Gastrocnemius medialis (tissue), 4 donors: ENCODE measurements around the gene SLC16A10. TPM values are rescaled to one million over a fixed set of nuclear protein-coding genes. Genes with fewer than 3 reads are reported as not detected.

ENCODE experiments used
- ATAC-seq, 2 donors: fragments of 150-250 bp; one replicate each; pipeline ENCODE4 v1.9.1; 2016
- DNase-seq, 2 donors: peaks; one replicate each; pipeline ENCODE4 v3.0.0-alpha.2; 2019
- H3K27ac ChIP-seq, 4 donors: fragments of 200-600 bp; sonication (generic); 1 replicate in 1 of 4; 2 replicates in 3 of 4; pipeline ENCODE4 v1.5.1; 2016 to 2018; ENCODE audit warnings: mild to moderate bottlenecking in 2 of 4, moderate library complexity in 1 of 4
- H3K27me3 ChIP-seq, 3 donors: fragments of 200-600 bp; sonication (generic) in 2 of 3; 1 replicate in 1 of 3; 2 replicates in 2 of 3; pipeline versions ENCODE4 v1.5.1 to v1.6.0; 2016 to 2019; ENCODE audit warnings: mild to moderate bottlenecking in 1 of 3, moderate library complexity in 1 of 3
- H3K36me3 ChIP-seq, 2 donors: fragments of 200-600 bp; sonication (generic) in 1 of 2; one replicate each; pipeline ENCODE4 v1.5.1; 2017 to 2018
- H3K4me1 ChIP-seq, 2 donors: fragments of 200-600 bp; sonication (generic) in 1 of 2; one replicate each; pipeline ENCODE4 v1.5.1; 2016 to 2017; ENCODE audit warnings: mild to moderate bottlenecking in 2 of 2
- H3K4me3 ChIP-seq, 4 donors: fragments of 200-600 bp; sonication (generic) in 3 of 4; 1 replicate in 1 of 4; 2 replicates in 3 of 4; pipeline ENCODE4 v1.5.1; 2016 to 2019; ENCODE audit warnings: mild to moderate bottlenecking in 2 of 4
- H3K9me3 ChIP-seq, 3 donors: fragments of 200-600 bp; sonication (generic) in 2 of 3; 1 replicate in 1 of 3; 2 replicates in 2 of 3; pipeline ENCODE4 v1.5.1; 2016 to 2019
- CTCF ChIP-seq, 5 experiments: fragments of 450-650 bp in 3 of 5; fragments of 200-600 bp in 2 of 5; sonication (generic) in 2 of 5; IDR thresholded peaks in 4 of 5; conservative IDR thresholded peaks in 1 of 5; 1 replicate in 4 of 5; 2 replicates in 1 of 5; pipeline ENCODE4 v1.5.1; 2016 to 2019; ENCODE audit warnings: antibody characterized with exemption in 5 of 5, mild to moderate bottlenecking in 3 of 5, moderate library complexity in 3 of 5
- POLR2A ChIP-seq, 2 donors: fragments of 450-650 bp; IDR thresholded peaks; one replicate each; pipeline ENCODE4 v1.6.1; 2017; ENCODE audit warnings: antibody characterized with exemption in 2 of 2, mild to moderate bottlenecking in 2 of 2, moderate library complexity in 2 of 2
- in situ Hi-C, 4 donors: fragments of 200-750 bp; cut with MboI; loops; one replicate each; pipeline versions ENCODE4 v1.15.0 to v1.8.0; 2017; ENCODE audit warnings: low sequenced_read_pairs in 4 of 4
- intact Hi-C: fragments of 100-400 bp; cut with DNase I; formaldehyde crosslinking; loops from one replicate; pipeline ENCODE4 v1.15.1; 2023; ENCODE audit warnings: low total_unique reads
- total RNA-seq, 4 donors: library from RNA; depleted of rRNA; stranded (reverse); fragments of >200 nt; gene quantifications; one replicate each; pipeline versions ENCODE4 v1.1.0 to v1.2.3, GENCODE V29; 2016

The SLC16A10 gene
- total RNA-seq, 4 donors from 2014 or later, result 81.5 to 167 (median 144) TPM

GRCh38 chr6:111096246-111096645 lies 8.9 kb downstream of the SLC16A10 start:
- no peaks in the 10 kb centered on the region for H3K27me3 ChIP-seq
- no peak for ATAC-seq
- intact Hi-C loops, result no loop called here
- no peak for DNase-seq
- in situ Hi-C loops, result no loop called here
- H3K4me3 ChIP-seq, result no peak overlapping the region
- peaks cover 65% of the 10 kb centered on the region in 2 donors for H3K4me1 ChIP-seq
- peak overlapping the region; percentile 45 to 88 (median 67) for H3K27ac ChIP-seq
- H3K36me3 ChIP-seq, result no peaks in the 10 kb centered on the region
- H3K9me3 ChIP-seq, result no peaks in the 10 kb centered on the region
- TF ChIP-seq POLR2A (IDR thresholded peaks at IDR 0.05) (no peak), CTCF (IDR thresholded peaks at IDR 0.05 in 4 of 5, conservative IDR thresholded peaks at IDR 0.05 in 1 of 5) (no peak)

GRCh38 chr6:111098597-111098996 lies 11.3 kb downstream of the SLC16A10 start:
- no peaks in the 10 kb centered on the region for H3K36me3 ChIP-seq
- H3K27me3 ChIP-seq, result no peaks in the 10 kb centered on the region
- no peak for ATAC-seq
- H3K4me3 ChIP-seq, result no peak overlapping the region
- peaks cover 43 to 45% of the 10 kb centered on the region in 2 donors for H3K4me1 ChIP-seq
- peak overlapping the region in 1 of 4 donors; percentile 9 for H3K27ac ChIP-seq
- no peaks in the 10 kb centered on the region for H3K9me3 ChIP-seq
- TF ChIP-seq POLR2A (IDR thresholded peaks at IDR 0.05) (no peak), CTCF (IDR thresholded peaks at IDR 0.05 in 4 of 5, conservative IDR thresholded peaks at IDR 0.05 in 1 of 5) (no peak)
- DNase-seq, result no peak
- intact Hi-C loops (no loop called here), in situ Hi-C loops (no loop called here)

- intact Hi-C loops, result no loop called here
- in situ Hi-C loops, result loop anchor here in 1 of 4 donors (25.0 kb wide), 1 partner anchor 560 kb away; no protein-coding TSS in a partner anchor
- Histone ChIP-seq H3K27me3 (no peaks in the 10 kb centered on the region), H3K4me3 (no peak overlapping the region), H3K27ac (peak overlapping the region; percentile 5 to 40 (median 25)), H3K36me3 (no peaks in the 10 kb centered on the region), H3K9me3 (no peaks in the 10 kb centered on the region), H3K4me1 (peaks cover 25 to 48% of the 10 kb centered on the region in 2 donors)
- ATAC-seq, result no peak
- TF ChIP-seq CTCF (IDR thresholded peaks at IDR 0.05 in 4 of 5, conservative IDR thresholded peaks at IDR 0.05 in 1 of 5), result no peak
- no peak for TF ChIP-seq POLR2A (IDR thresholded peaks at IDR 0.05)
- DNase-seq, result no peak
Measured at GRCh38 chr6:111101987-111102386, 14.7 kb downstream of the SLC16A10 start.

- H3K9me3 ChIP-seq, result no peaks in the 10 kb centered on the region
- H3K36me3 ChIP-seq, result no peaks in the 10 kb centered on the region
- ATAC-seq (peak; percentile 97 to 99), DNase-seq (peak; percentile 91 to 94)
- peaks cover 14 to 39% of the 10 kb centered on the region in 2 donors for H3K4me1 ChIP-seq
- peak overlapping the region in 1 of 4 donors; percentile 26 for H3K4me3 ChIP-seq
- intact Hi-C loops, result no loop called here
- no peaks in the 10 kb centered on the region for H3K27me3 ChIP-seq
- peak overlapping the region; percentile 79 to 95 (median 84) for H3K27ac ChIP-seq
- TF ChIP-seq CTCF (IDR thresholded peaks at IDR 0.05 in 4 of 5, conservative IDR thresholded peaks at IDR 0.05 in 1 of 5) (peak in 2 of 5 experiments; percentile 27 to 38), POLR2A (IDR thresholded peaks at IDR 0.05) (peak; percentile 48 to 52)
- in situ Hi-C loops, result loop anchor here in 1 of 4 donors (25.0 kb wide), 1 partner anchor 557 kb away; no protein-coding TSS in a partner anchor
Measured at GRCh38 chr6:111105578-111105977, 18.3 kb downstream of the SLC16A10 start.

- Histone ChIP-seq H3K36me3 (no peaks in the 10 kb centered on the region), H3K9me3 (no peaks in the 10 kb centered on the region), H3K27me3 (no peaks in the 10 kb centered on the region), H3K27ac (peak overlapping the region; percentile 25 to 95 (median 84)), H3K4me3 (no peak overlapping the region), H3K4me1 (peaks cover 25 to 51% of the 10 kb centered on the region in 2 donors)
- no peak for DNase-seq
- ATAC-seq, result no peak
- in situ Hi-C loops, result loop anchor here in 1 of 4 donors (25.0 kb wide), 1 partner anchor 555 kb away; no protein-coding TSS in a partner anchor
- intact Hi-C loops, result no loop called here
- no peak for TF ChIP-seq POLR2A (IDR thresholded peaks at IDR 0.05)
- no peak for TF ChIP-seq CTCF (IDR thresholded peaks at IDR 0.05 in 4 of 5, conservative IDR thresholded peaks at IDR 0.05 in 1 of 5)
Measured at GRCh38 chr6:111107589-111107988, 20.3 kb downstream of the SLC16A10 start.
